Eye (tissue), 1 donor: ENCODE measurements around the gene GOLGA2.

Source experiments
- DNase-seq: peaks from one replicate; pipeline ENCODE4 v3.0.0-alpha.2; 2015

Gene GOLGA2

DNA sequence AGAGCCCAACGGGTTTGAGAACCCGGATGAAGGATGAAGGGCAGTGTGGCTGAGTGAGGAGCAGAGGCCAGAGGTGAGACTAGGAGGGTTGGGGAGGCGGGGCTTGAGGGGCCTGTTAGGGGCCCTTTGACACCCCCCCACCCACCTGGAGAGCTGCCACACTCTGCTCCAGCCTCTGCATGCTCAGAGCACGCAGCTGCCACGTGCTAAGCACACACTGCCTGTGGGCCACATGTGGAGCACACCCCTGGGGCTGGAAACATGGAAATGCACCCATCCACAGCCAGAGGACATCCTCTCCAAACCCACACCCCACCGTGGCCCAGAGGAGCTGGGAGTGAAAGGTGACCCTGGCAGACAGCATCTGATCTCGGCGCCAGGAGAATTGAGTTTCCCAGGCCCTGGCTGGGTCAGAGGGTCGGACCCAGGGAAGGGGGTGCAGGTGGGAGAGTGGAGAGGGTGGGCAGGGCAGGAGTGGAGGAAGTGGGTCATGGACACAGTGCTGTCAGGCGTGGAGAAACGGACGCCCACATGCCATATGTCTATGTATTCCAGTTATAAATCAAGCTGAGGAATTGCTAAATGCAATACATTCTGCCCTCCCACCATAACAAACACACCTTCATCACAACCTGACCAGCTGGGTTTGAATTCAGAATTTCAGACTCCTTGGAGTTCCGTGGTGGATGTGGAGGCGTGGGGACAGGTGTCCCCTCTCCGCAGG, 66.7 kb downstream of the GOLGA2 start:
- no peak for DNase-seq

DNA sequence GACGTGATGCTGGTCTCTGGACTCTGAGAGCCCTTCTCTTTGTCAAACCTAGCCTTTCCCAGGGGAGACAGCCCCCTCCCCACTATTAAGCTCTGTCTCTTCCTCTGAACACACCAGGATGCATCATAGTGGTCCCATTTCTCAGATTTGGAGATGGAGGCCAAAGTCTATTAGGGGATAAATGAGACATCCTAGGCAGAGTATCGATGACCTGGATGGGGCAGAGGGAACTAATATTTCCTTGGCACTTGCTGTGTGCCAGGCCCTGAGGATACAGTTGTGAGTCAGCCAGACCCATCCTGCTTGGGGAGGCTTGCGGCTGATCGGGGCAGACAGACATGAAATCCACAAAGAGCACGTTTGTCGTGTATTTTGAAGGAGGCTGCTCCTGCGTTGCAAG, 67.4 kb downstream of the GOLGA2 start:
- DNase-seq: no peak

- DNase-seq: no peak
Observed at GRCh38 chr9:128206916-128207910, 68.6 kb downstream of the GOLGA2 start.

DNA sequence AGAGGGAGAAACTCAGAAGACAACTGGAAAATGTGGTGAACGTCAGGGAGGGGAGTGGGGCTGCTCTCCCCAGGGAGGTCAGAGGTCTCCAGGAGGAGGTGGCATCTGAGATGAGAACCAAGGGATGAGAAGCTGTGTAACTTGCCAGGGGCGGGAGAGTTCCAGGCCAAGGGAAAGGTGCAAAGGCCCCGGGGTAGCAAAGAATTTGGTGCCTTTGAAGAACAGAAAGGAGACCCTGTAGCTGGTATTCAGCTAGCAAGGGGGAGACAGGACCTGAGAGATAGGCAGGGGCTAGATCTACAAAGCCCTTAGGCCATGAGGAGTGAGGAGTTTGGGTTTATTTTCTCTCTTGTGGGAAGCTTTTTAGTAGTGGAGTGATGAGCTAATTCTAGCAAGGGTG, 69.3 kb downstream of the GOLGA2 start:
- no peak for DNase-seq
